Mucosa of rectum (tissue), 2 donors: ENCODE measurements around the gene KIAA1614.
A peak's percentile ranks its signal among the peaks of the same experiment; 100 is the strongest.

Source experiments
- H3K27ac ChIP-seq, 2 donors: one replicate each; pipeline ENCODE4 v1.7.0; 2013; ENCODE audit warnings: inconsistent platforms in 2 of 2, low read depth in 2 of 2, low read length in 2 of 2
- H3K27me3 ChIP-seq, 2 donors: one replicate each; pipeline ENCODE4 v1.7.0; 2013; ENCODE audit warnings: low read length in 2 of 2; ENCODE audit not compliant: control insufficient read depth in 2 of 2, insufficient read depth in 2 of 2
- H3K36me3 ChIP-seq, 2 donors: one replicate each; pipeline ENCODE4 v1.7.0; 2013; ENCODE audit warnings: low read length in 2 of 2; ENCODE audit not compliant: control insufficient read depth in 2 of 2, insufficient read depth in 2 of 2
- H3K4me1 ChIP-seq, 2 donors: one replicate each; pipeline ENCODE4 v1.7.0; 2013; ENCODE audit warnings: low read length in 2 of 2, mild to moderate bottlenecking in 1 of 2; ENCODE audit not compliant: control insufficient read depth in 2 of 2, insufficient read depth in 2 of 2
- H3K4me3 ChIP-seq, 2 donors: one replicate each; pipeline ENCODE4 v1.7.0; 2013; ENCODE audit warnings: low read length in 2 of 2
- H3K9ac ChIP-seq, 2 donors: one replicate each; pipeline ENCODE4 v1.7.0; 2013; ENCODE audit warnings: low read length in 2 of 2, low read depth in 1 of 2, mild to moderate bottlenecking in 1 of 2
- H3K9me3 ChIP-seq, 2 donors: one replicate each; pipeline ENCODE4 v1.7.0; 2013; ENCODE audit warnings: low read length in 2 of 2; ENCODE audit not compliant: control insufficient read depth in 2 of 2
- donor health status: healthy.
- donor health status: Normal muscosa, but diverticular disease.

Gene KIAA1614

DNA sequence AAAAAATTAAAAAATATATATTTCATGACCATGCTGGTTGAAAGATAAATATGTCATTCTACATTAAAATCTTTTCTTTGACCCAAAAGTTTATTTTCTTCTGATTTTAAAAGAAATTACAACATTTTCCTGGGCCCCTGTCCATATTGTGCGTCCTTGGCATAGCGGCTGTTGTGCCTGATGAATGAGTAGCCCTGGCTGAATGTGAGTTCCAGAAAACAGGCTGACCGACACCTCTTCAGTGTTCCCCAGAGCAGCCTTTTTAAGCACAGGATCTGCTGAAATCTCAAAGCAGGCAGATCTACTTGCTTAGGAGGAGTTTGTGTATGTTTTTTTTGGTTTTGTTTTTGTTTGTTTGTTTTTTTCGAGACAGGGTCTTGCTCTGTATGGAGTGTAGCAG is 19.7 kb downstream of the KIAA1614 start:
- no peak overlapping the region for H3K9ac ChIP-seq
- H3K27me3 ChIP-seq = no peaks in the 10 kb centered on the region
- no peaks in the 10 kb centered on the region for H3K9me3 ChIP-seq
- H3K4me1 ChIP-seq = peaks cover 0 to 7% of the 10 kb centered on the region in 2 donors
- H3K36me3 ChIP-seq = peaks cover 2 to 3% of the 10 kb centered on the region in 2 donors
- no peak overlapping the region for H3K4me3 ChIP-seq
- no peak overlapping the region for H3K27ac ChIP-seq

GRCh38 chr1:180933141-180933540 is 20.4 kb downstream of the KIAA1614 start:
- Histone ChIP-seq H3K9ac (no peak overlapping the region), H3K4me1 (peaks cover 0 to 7% of the 10 kb centered on the region in 2 donors), H3K27me3 (no peaks in the 10 kb centered on the region), H3K36me3 (peaks cover 2 to 3% of the 10 kb centered on the region in 2 donors), H3K9me3 (no peaks in the 10 kb centered on the region), H3K4me3 (no peak overlapping the region), H3K27ac (no peak overlapping the region)

DNA sequence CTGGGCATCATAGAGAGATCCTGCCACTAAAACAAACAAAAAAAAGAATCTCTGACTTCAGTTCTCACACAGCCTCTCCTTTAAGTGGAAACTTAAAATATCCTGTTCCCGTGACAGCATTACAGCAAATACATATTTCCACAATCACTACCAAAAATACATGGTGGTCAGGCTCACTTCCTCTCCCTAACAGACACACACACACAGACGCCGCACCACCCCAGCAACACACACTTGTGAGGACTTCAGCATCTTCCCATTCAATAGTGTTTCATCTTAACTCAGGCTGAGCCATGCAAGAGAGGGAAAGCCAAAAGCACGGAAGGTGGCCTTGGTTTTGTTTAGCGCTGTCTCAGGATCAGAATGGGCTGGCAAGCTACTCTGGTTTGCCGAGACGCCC is 21.9 kb downstream of the KIAA1614 start:
- H3K9me3 ChIP-seq = no peaks in the 10 kb centered on the region
- H3K27me3 ChIP-seq = no peaks in the 10 kb centered on the region
- H3K36me3 ChIP-seq = peaks cover under 1 to 2% of the 10 kb centered on the region in 2 donors
- H3K4me1 ChIP-seq = peaks cover 0 to 7% of the 10 kb centered on the region in 2 donors
- H3K4me3 ChIP-seq = no peak overlapping the region
- H3K9ac ChIP-seq = no peak overlapping the region
- no peak overlapping the region for H3K27ac ChIP-seq

DNA sequence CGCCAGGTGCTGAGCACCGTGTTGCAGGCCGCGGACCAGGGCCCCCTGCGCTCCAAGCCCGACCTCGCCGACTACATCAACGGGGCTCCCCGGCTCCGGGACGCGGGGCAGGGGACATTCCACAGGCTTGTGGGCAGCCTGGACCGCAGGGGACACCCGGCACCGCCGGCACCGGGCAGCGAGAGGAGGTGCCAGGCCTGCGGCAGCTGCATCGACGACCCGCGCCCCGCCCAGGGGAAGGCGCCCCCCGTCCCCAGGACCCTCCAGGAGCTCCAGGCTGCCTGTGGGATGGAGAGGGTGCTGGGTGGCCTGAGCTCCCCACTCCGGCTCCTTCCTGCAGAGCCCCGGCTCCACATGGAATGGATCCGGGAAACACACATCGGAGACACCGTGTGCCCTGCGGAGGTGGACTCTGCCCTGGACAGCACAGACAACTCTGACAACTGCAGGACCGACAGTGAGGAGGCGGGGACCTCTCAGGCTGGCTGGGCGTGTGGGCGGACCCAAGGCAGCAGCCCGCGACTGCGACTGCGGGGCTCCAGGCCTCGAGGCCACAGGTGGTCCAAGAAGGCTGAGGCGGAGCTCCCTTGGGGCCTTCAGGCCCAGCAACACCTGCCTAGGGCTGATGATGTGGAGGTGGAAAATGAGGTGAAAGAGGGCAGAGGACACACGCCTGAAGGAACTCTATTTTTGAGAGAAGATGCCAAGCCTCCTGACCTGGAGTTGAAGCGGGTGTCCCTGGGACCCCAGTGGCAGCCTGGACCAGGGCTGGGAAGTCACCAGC is 22.8 kb downstream of the KIAA1614 start:
- Histone ChIP-seq H3K36me3 (peaks cover 0 to 2% of the 10 kb centered on the region in 2 donors), H3K27me3 (no peaks in the 10 kb centered on the region), H3K4me3 (peak overlapping the region in 1 of 2 donors; percentile 30)

DNA sequence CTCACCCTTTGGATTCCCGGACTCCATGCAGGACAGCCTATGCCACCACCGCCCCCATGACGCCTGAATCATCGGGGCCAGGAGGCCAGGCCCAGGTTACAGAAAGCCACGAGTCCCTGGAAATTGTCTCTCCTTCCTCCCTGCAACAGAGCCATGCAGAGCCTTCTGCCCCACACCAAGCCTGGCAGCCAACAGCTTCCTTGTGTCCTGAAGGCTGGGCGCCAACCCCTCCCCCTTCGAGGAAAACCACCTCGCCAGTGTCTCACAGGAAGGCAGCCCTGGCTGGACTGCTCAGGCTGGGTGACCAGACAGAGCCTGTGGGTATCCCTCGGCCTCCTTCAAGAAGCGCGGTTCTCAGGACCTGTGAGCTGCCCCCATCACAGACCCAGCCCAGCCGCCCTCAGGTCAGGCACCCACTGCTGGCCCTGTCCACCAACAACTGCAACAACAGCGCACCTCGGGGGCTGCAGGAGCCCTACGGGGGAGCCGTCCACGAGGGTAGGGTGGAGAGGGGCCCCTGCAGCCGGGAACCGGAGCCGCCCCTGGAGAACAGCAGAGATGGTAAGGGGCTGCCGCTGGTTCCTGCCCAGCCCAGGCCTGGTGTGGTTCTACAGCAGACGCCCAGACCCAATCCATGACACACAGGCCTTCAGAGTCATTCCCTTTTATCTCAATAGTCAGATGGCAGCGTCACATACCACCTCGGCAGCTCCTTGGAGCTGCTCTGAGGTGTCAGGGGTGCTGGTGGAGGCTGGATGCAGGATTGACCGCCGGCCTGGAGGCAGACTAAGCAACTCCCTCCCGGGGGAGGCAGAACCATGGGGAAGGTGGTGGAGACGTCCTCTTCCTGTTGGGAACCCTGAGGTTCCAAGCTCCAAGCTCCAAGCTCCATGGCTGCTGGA is 23.7 kb downstream of the KIAA1614 start:
- H3K27me3 ChIP-seq = no peaks in the 10 kb centered on the region
- H3K27ac ChIP-seq = no peak overlapping the region
- H3K36me3 ChIP-seq = peaks cover 0 to 2% of the 10 kb centered on the region in 2 donors
- H3K9me3 ChIP-seq = no peaks in the 10 kb centered on the region
- H3K9ac ChIP-seq = no peak overlapping the region
- no peak overlapping the region for H3K4me3 ChIP-seq
- H3K4me1 ChIP-seq = peaks cover 0 to 7% of the 10 kb centered on the region in 2 donors

More for the DNA sequence above, 22.8 kb downstream of the KIAA1614 start:
- no peak overlapping the region for H3K27ac ChIP-seq
- peak overlapping the region in 1 of 2 donors; percentile 26 for H3K9ac ChIP-seq
- H3K4me1 ChIP-seq = peaks cover 0 to 7% of the 10 kb centered on the region in 2 donors
- no peaks in the 10 kb centered on the region for H3K9me3 ChIP-seq

DNA sequence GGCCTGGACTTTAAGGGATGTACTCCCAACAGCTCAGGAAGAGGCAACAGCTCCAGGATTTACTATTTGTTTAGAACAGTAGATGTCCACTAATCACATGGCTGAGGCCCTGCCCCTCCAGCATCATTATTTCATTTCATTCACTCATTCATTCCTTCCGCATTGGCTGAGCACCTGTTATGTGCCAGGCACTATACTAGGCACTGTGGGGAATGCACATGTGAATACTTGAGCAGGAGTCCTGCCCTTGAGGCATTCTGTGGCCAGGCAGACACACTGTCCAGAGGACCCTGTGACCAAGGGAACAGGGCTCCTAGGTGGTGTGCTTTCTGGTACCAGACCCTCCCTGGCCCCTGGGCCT is 24.3 kb downstream of the KIAA1614 start:
- Histone ChIP-seq H3K4me3 (no peak overlapping the region), H3K27ac (no peak overlapping the region), H3K9me3 (no peaks in the 10 kb centered on the region), H3K36me3 (peaks cover 0 to 2% of the 10 kb centered on the region in 2 donors), H3K27me3 (no peaks in the 10 kb centered on the region), H3K4me1 (peaks cover 0 to 7% of the 10 kb centered on the region in 2 donors), H3K9ac (no peak overlapping the region)

DNA sequence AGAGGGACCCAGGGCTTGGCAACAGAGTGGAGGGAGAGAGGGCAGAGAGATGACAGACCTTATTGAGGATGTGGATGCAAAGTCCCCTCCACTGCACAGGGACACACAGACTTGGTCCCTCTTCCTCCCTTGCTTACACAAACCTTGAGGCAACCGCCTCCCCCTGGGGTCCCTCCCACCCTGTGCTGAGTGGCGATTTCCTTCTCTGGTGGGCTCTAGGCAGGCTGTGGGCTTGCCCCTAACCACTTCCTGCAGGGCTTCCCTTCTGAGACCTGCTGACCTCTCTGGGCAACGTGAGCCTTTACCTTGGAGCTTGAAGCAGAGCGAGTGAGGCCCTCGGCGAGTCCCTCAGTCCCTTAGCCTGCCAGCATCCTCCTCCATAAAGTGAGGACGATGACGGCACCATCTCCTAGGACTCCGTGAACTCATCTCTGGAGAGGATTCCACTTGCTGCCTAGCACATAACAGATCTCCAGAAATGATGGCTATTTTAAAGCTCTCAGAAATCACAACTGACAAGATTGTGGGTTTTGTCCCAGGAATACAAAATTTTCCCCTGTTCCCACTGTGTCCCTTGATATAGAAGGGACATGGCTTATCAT is 25.0 kb downstream of the KIAA1614 start:
- peaks cover 0 to 2% of the 10 kb centered on the region in 2 donors for H3K36me3 ChIP-seq
- H3K9ac ChIP-seq = no peak overlapping the region
- H3K9me3 ChIP-seq = no peaks in the 10 kb centered on the region
- H3K4me1 ChIP-seq = peaks cover 0 to 7% of the 10 kb centered on the region in 2 donors
- H3K27me3 ChIP-seq = no peaks in the 10 kb centered on the region
- no peak overlapping the region for H3K27ac ChIP-seq
- H3K4me3 ChIP-seq = no peak overlapping the region

GRCh38 chr1:180939073-180939710 is 26.5 kb downstream of the KIAA1614 start:
- H3K9me3 ChIP-seq = no peaks in the 10 kb centered on the region
- H3K4me3 ChIP-seq = no peak overlapping the region
- H3K27me3 ChIP-seq = no peaks in the 10 kb centered on the region
- H3K27ac ChIP-seq = no peak overlapping the region
- H3K36me3 ChIP-seq = peaks cover 0 to 2% of the 10 kb centered on the region in 2 donors
- H3K9ac ChIP-seq = no peak overlapping the region
- peaks cover 0 to 7% of the 10 kb centered on the region in 2 donors for H3K4me1 ChIP-seq

DNA sequence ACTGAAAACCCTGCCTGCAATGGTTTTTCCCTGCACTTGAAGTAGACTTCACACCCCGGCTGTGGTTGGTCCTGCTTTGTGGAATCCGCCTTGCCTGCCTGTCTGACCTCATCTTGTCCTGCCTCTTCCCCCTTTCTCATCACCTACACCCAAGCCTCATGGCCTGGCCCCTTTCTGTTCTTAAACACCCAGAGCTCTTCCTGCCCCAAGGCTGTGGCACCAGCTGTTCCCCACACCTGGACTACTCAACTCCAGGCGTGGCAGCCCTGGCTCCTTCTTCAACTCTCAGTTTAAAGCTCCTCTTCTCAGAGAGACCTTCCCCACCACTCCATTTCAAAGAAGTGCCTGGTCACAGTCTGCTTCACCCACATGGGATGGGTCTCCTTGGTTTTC is 27.0 kb downstream of the KIAA1614 start:
- Histone ChIP-seq H3K27me3 (no peaks in the 10 kb centered on the region), H3K36me3 (peaks cover 0 to 2% of the 10 kb centered on the region in 2 donors), H3K9me3 (no peaks in the 10 kb centered on the region), H3K4me3 (no peak overlapping the region), H3K9ac (no peak overlapping the region), H3K4me1 (peaks cover 0 to 7% of the 10 kb centered on the region in 2 donors), H3K27ac (no peak overlapping the region)
